HK-2 (cell line): ENCODE measurements around the gene PDE4D.

Experiments used
- DNase-seq: peaks from one replicate; pipeline ENCODE4 v3.0.0-alpha.2; 2018; ENCODE audit not compliant: unreplicated experiment

The PDE4D gene

DNA sequence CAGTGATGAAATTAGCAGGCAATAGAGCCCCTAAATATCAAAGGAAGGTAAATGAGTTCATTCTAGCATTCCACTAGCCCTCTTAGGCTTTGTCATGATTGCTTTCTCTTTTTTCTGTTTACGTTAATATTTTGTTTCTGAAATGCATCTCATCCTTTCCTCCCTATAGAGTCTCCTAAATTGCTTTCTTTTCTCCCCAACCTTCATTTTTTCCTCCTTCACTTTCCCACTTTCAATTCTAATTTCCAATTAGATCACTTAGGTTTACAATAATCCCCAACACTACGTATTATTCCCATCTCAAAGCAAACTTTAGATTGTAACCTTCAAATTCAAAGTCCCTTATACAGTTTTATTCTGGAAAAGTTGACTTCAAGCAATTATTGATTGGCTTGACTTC is 751.4 kb downstream of the PDE4D start:
- DNase-seq, result no peak

DNA sequence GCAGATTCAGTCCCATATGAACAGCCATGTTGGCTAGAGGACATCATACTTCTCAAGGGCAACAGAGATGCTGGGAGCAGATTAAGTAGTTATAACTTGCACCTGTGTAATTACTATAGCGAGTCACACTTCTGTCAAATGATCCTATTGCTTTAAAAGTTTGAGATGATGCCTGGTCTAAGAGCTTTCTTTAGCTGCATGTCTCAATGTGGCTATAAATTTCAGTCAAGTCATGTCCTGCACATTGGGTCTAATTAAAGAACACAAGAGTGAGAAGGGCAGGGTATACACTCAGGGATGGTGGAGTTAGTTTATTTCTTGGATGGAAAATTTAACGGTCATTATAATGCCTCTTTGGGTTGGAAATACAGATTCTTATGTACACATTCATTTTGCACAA is 753.4 kb downstream of the PDE4D start:
- DNase-seq, result no peak

GRCh38 chr5:59139695-59140094 is 753.8 kb downstream of the PDE4D start:
- no peak for DNase-seq

DNA sequence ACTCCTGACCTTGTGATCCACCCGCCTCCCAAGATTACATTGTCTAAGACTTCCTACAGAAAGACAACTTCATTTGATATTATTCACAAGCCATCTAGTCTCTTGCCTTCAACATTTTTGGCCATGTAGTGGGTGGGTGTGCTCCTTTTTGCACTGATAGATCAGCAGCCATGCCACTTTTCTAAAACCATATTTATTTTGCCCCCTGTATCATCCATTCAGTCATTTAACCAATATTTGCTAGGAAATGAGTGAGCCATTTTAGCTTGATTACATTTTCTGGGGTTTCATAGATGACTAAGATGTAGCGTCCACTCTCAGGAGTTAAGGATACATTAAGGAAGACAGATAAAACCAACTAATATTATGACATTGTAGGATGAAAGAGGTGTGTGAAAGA is 755.0 kb downstream of the PDE4D start:
- no peak for DNase-seq

DNA sequence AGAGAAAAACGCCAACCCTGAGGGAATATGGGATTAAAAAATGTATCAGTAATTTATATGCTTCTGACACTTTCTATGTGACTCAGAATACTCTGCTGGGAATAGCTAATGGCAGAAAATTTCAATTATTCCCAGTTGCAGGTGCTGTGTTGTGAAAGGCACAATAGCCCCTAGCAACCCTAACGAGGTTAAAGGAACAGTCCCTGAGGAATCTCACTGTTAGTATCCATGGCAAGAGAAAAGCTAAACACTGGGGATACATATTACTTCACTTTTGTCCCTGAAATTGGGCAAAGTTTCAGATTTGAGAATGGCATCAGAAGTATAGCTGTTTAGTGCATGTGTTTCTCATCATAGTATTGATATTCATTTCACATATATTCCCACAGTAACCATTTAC is 755.7 kb downstream of the PDE4D start:
- no peak for DNase-seq

GRCh38 chr5:59136549-59136948 is 757.0 kb downstream of the PDE4D start:
- DNase-seq, result no peak

DNA sequence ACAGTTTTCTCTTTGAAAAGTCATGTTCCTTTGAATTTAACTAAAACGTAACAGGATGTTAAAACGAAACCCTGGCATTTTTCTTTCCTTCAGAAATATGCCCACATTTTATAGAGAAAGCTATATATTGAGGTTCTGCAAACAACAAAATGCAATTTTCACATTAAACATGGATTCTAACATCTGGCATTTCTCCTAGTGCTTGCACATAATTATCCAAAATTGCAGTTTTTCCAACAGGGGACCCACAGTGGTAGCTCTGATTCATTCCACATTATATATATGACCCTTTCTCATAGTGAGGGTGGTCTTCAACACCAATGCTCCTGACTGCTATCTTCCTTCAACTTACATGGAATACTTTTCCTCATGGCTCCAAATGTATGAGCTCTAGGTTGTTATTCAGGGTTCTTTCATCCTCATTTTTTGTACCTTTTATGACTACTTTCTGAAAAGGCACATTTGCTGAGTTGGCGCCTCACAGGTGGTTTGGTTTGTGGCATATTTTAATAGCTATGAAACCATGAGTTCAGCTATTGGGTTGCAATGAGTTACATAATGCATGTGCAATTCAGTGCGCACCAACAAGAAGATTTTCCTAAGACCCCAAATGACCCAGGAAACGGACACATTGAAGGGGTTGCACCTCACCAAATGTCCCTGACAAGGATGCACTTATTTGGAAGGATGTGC is 758.9 kb downstream of the PDE4D start:
- DNase-seq, result no peak

GRCh38 chr5:59133764-59134261 is 759.7 kb downstream of the PDE4D start:
- DNase-seq, result no peak

GRCh38 chr5:59132131-59132530 is 761.4 kb downstream of the PDE4D start:
- no peak for DNase-seq

DNA sequence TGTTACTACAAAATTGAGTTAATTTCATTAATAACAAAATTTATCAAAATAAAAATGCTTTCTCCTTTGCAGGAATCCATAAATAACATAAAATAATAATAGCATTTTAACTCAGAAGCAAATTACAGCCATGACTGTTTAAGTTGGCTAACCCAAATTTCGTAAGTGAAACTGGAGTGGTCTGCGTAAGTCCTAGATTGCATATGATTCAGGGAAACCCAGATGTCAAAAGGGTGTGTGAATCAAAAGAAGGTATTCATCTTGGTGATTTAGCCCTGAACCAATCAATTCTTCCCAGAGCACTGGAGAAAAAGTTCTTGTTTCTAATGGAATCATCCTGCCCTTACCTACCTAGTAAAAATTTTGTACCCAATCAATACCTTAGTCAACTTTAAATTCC is 763.1 kb downstream of the PDE4D start:
- DNase-seq, result no peak

DNA sequence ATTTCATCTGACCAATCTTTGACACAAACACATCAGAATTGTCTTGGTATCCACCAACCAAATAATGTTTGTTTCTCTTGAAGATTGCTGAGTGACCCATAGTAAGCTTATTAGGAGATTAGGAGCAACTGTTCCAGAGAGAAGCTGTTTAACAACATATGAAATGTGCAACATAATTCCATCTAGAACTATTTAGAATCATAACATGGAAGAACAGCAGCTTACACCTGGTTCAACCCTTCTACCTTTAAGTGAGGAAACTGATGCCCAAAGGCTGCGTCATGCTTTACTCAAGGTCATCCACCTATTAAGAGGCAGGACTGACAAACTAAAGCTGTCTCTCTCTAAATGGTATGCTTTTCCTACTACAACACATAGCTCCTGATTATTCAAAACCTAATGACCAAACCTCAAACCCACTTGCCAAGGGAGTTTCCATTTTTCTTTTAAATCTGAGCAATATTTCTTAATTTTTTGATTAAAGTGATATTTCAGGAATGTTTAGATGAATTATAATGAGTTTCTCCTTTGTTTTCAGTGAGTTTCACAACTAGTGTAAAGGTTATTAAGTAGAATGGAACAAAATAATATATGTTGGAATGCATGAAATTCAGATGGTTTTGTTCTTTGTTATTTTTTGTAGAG is 764.8 kb downstream of the PDE4D start:
- no peak for DNase-seq

DNA sequence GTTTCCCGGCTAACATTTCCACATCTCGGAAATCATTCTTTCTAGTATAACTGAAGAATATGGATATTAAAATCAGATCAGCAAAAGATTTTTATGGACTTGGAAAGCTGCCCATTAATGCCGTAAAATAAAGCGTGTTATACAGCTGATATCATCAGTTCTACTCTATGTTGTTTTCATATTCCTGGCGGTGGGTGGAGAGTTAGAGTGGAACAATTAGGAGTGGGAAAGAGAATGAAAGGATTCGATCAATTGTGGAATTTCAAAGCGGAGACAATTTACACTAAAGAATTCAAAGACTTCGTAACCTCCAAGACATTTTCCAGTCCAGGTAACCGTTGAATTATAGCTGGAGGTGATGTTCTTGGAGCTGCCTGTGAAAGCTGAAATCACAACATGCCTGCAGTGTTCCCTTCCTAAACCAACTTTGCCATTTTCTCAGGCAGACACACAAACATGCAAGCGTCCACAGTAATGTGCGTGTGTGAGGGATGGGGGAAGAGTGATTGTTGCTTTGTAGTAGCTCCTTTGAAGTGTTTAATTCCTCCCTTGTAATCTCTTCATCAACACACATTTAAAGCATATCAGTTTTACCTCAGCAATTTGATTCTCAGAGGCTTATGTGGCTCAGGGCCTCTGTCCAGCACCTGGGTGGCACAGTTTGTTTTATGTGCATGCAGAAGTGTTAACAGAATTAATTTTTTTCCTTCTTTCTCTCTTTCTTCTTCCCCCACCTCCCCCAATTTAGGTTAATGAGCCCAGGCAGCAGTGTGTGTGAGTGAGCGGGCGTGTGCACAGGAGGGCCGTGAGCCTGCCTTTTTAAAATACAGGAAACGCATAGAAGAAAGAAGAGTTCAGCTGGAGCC is 766.6 kb downstream of the PDE4D start:
- no peak for DNase-seq

- DNase-seq, result no peak
Measured at GRCh38 chr5:59126016-59126707, 767.4 kb downstream of the PDE4D start.

- DNase-seq, result no peak
Measured at GRCh38 chr5:59125011-59125961, 768.2 kb downstream of the PDE4D start.

- no peak for DNase-seq
Measured at GRCh38 chr5:59123595-59124561, 769.6 kb downstream of the PDE4D start.

GRCh38 chr5:59119480-59119879 is 774.0 kb downstream of the PDE4D start:
- DNase-seq, result no peak

- DNase-seq, result no peak
Measured at GRCh38 chr5:59117320-59117719, 776.2 kb downstream of the PDE4D start.

DNA sequence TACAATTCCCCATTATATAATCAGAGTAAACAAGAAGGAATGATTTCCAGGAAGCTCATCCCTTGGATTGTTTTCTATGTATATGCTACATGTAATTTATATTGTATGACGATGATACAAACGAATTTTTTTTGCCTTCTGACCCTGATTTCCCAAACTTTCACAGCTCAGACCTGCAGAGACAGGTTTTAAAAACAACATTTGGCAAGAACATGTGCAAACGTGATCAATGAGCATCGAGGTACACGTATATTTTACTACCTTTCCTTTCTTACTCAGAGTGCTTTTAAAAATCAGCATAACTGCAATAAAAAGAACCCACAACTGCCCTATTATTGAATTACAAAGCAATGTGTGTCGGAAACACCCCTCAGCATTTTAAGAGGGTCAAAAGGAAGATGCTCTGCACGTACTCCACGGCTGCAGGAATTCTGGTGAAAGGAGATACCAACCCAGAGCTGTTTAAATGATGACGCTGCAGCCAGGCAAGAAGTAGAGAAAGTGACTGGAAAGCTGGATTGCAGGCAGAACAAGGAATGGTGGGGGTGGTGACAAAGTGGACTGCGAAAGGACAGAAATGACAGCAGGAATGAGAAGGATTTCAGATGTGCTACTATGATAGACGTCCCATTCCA is 777.2 kb downstream of the PDE4D start:
- DNase-seq, result no peak

- DNase-seq, result no peak
Measured at GRCh38 chr5:59115345-59115744, 778.2 kb downstream of the PDE4D start.
